BE2C (cell line): ENCODE data around the gene TBC1D22A.
"Not testable (repeated sequence)": the region's sequence is repeated elsewhere in the genome, so short reads cannot be mapped to it uniquely, and the experiment has no call there.

ENCODE experiments used
- DNase-seq: peaks from one replicate; pipeline ENCODE4 v3.0.0-alpha.2; 2020
- H3K27me3 ChIP-seq: fragments of 250-450 bp; sonication (Bioruptor Pico); 2 replicates; pipeline ENCODE4 v1.5.1; 2020; ENCODE audit warnings: mild to moderate bottlenecking
- H3K36me3 ChIP-seq: fragments of 250-450 bp; sonication (Bioruptor Pico); 2 replicates; pipeline ENCODE4 v1.5.1; 2020; ENCODE audit warnings: mild to moderate bottlenecking
- H3K4me1 ChIP-seq: fragments of 250-450 bp; sonication (Bioruptor Pico); 2 replicates; pipeline ENCODE4 v1.5.1; 2020
- H3K4me3 ChIP-seq: 2 replicates; pipeline ENCODE4 v1.5.1; 2011; ENCODE audit warnings: low read depth, low read length
- H3K9me3 ChIP-seq: fragments of 250-450 bp; sonication (Bioruptor Pico); 2 replicates; pipeline ENCODE4 v1.5.1; 2020
- CTCF ChIP-seq: IDR thresholded peaks from 2 replicates; pipeline ENCODE4 v1.5.1; 2012; ENCODE audit warnings: mild to moderate bottlenecking, low read depth, low read length

TBC1D22A gene

GRCh38 chr22:46731246-46732040 lies 31.0 kb upstream of the TBC1D22A start:
- no peak for TF ChIP-seq CTCF
- H3K36me3 ChIP-seq = peaks cover 26% of the 10 kb centered on the region

GRCh38 chr22:46732041-46732379 lies 30.4 kb upstream of the TBC1D22A start:
- Histone ChIP-seq H3K36me3 (peaks cover 26% of the 10 kb centered on the region), H3K4me3 (no peak overlapping the region), H3K9me3 (no peaks in the 10 kb centered on the region), H3K4me1 (peaks cover 58% of the 10 kb centered on the region), H3K27me3 (no peaks in the 10 kb centered on the region)
- no peak for TF ChIP-seq CTCF
- no peak for DNase-seq

More at GRCh38 chr22:46731246-46732040, 31.0 kb upstream of the TBC1D22A start:
- H3K4me3 ChIP-seq = no peak overlapping the region
- H3K4me1 ChIP-seq = peaks cover 64% of the 10 kb centered on the region
- DNase-seq = peak; percentile 64
- H3K9me3 ChIP-seq = no peaks in the 10 kb centered on the region
- H3K27me3 ChIP-seq = no peaks in the 10 kb centered on the region

- Histone ChIP-seq H3K27me3 (no peaks in the 10 kb centered on the region), H3K36me3 (peaks cover 26% of the 10 kb centered on the region), H3K9me3 (no peaks in the 10 kb centered on the region), H3K4me1 (peaks cover 57% of the 10 kb centered on the region), H3K4me3 (no peak overlapping the region)
- DNase-seq = no peak
- TF ChIP-seq CTCF = no peak
Observed at GRCh38 chr22:46732513-46732912, 29.9 kb upstream of the TBC1D22A start.

GRCh38 chr22:46734213-46734722 lies 28.2 kb upstream of the TBC1D22A start:
- H3K27me3 ChIP-seq, DNase-seq, H3K9me3 ChIP-seq, H3K4me3 ChIP-seq: not testable (repeated sequence)
- Histone ChIP-seq H3K4me1 (peaks cover 49% of the 10 kb centered on the region), H3K36me3 (peaks cover 20% of the 10 kb centered on the region)

GRCh38 chr22:46734830-46735453 lies 27.5 kb upstream of the TBC1D22A start:
- Histone ChIP-seq H3K27me3 (no peaks in the 10 kb centered on the region), H3K36me3 (peaks cover 14% of the 10 kb centered on the region), H3K4me1 (peaks cover 43% of the 10 kb centered on the region), H3K9me3 (no peaks in the 10 kb centered on the region), H3K4me3 (peak overlapping the region; percentile 27)
- peak; percentile 60 for DNase-seq
- TF ChIP-seq CTCF = no peak

- H3K4me1 ChIP-seq = peaks cover 33% of the 10 kb centered on the region
- H3K9me3 ChIP-seq = no peaks in the 10 kb centered on the region
- H3K27me3 ChIP-seq = no peaks in the 10 kb centered on the region
- H3K36me3 ChIP-seq = peaks cover 11% of the 10 kb centered on the region
- DNase-seq = peak; percentile 87
- peak overlapping the region; percentile 93 for H3K4me3 ChIP-seq
- TF ChIP-seq CTCF = no peak
Observed at GRCh38 chr22:46735747-46736608, 26.5 kb upstream of the TBC1D22A start.
